Measurements from ENCODE around the gene PCDHA8. TPM values are rescaled to one million over a fixed set of nuclear protein-coding genes. Genes with fewer than 3 reads are reported as not detected.
A peak's percentile ranks its signal among the peaks of the same experiment; 100 is the strongest.

Gene PCDHA8
- polyA plus RNA-seq, 1 donor (not counting 4 experiments of a cell fraction or from before 2014, with no cell fraction given) = not detected

DNA sequence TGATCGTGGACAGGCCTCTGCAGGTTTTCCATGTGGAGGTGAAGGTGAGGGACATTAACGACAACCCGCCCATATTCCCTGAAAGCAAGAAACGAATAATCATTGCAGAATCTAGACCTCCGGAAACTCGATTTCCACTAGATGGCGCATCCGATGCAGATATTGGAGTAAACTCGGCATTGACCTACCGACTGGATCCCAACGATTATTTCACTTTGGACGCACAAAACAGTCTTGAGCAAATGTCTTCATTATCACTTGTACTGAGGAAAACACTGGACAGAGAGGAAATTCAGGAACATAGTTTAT is 41.6 kb downstream of the PCDHA8 start:
- DNase-seq (ENCODE audit: low read depth, low spot score) = no peak

DNA sequence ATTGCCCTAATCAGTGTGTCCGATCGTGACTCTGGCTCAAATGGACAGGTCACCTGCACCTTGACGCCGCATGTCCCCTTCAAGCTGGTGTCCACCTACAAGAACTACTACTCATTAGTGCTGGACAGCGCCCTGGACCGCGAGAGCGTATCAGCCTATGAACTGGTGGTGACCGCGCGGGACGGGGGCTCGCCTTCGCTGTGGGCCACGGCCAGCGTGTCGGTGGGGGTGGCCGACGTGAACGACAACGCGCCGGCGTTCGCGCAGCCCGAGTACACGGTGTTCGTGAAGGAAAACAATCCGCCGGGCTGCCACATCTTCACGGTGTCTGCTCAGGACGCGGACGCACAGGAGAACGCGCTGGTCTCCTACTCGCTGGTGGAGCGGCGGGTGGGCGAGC is 42.4 kb downstream of the PCDHA8 start:
- Histone ChIP-seq H3K27ac (ENCODE audit: control insufficient read depth, insufficient read depth, low read length) (no peak overlapping the region), H3K27me3 (ENCODE audit: control insufficient read depth, extremely low read depth, insufficient read depth, low read length) (no peaks in the 10 kb centered on the region), H3K4me2 (ENCODE audit: control insufficient read depth, extremely low read depth, insufficient read depth, low read depth, low read length) (no peak overlapping the region), H4K20me1 (ENCODE audit: control insufficient read depth, extremely low read depth, insufficient read depth, low read length) (no peaks in the 10 kb centered on the region), H3K4me3 (ENCODE audit: control insufficient read depth in 2 of 3, extremely low read depth in 1 of 3, insufficient read depth in 2 of 3, low read depth in 1 of 3, low read length in 3 of 3) (no peak overlapping the region), H3K9me1 (ENCODE audit: control insufficient read depth, extremely low read depth, insufficient read depth, low read length) (no peaks in the 10 kb centered on the region), H3K9ac (ENCODE audit: control insufficient read depth, extremely low read depth, insufficient read depth, low read length) (no peak overlapping the region), H3K79me2 (ENCODE audit: control insufficient read depth, insufficient read depth, low read length) (no peaks in the 10 kb centered on the region), H3K36me3 (ENCODE audit: control insufficient read depth in 2 of 2, extremely low read depth in 1 of 2, insufficient read depth in 2 of 2, low read length in 2 of 2) (no peaks in the 10 kb centered on the region), H2AFZ (ENCODE audit: control insufficient read depth, low read length) (no peak overlapping the region), H3K4me1 (ENCODE audit: control insufficient read depth, extremely low read depth, insufficient read depth, low read length) (no peaks in the 10 kb centered on the region), H3K9me3 (ENCODE audit: control insufficient read depth, low read depth, low read length) (peaks cover 13% of the 10 kb centered on the region)
- FAIRE-seq = no peak
- DNase-seq (ENCODE audit: low read depth, low spot score) = no peak
- dilution Hi-C loops (cut with MboI; ENCODE audit: extremely low pct_ligation_motif_present, low sequenced_read_pairs) = no loop called here
- TF ChIP-seq EZH2 (IDR thresholded peaks at IDR 0.05; ENCODE audit: low read length) = no peak
- TF ChIP-seq, protein P1, sequence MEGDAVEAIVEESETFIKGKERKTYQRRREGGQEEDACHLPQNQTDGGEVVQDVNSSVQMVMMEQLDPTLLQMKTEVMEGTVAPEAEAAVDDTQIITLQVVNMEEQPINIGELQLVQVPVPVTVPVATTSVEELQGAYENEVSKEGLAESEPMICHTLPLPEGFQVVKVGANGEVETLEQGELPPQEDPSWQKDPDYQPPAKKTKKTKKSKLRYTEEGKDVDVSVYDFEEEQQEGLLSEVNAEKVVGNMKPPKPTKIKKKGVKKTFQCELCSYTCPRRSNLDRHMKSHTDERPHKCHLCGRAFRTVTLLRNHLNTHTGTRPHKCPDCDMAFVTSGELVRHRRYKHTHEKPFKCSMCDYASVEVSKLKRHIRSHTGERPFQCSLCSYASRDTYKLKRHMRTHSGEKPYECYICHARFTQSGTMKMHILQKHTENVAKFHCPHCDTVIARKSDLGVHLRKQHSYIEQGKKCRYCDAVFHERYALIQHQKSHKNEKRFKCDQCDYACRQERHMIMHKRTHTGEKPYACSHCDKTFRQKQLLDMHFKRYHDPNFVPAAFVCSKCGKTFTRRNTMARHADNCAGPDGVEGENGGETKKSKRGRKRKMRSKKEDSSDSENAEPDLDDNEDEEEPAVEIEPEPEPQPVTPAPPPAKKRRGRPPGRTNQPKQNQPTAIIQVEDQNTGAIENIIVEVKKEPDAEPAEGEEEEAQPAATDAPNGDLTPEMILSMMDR (optimal IDR thresholded peaks at IDR 0.05 in 1 of 3, IDR thresholded peaks at IDR 0.05 in 1 of 3, conservative IDR thresholded peaks at IDR 0.05 in 1 of 3; ENCODE audit: extremely low read depth in 1 of 3, insufficient read depth in 2 of 3, low read length in 3 of 3) = no peak

More for the DNA sequence above, 41.6 kb downstream of the PCDHA8 start:
- Histone ChIP-seq H3K79me2 (ENCODE audit: control insufficient read depth, insufficient read depth, low read length) (no peaks in the 10 kb centered on the region), H3K9ac (ENCODE audit: control insufficient read depth, extremely low read depth, insufficient read depth, low read length) (no peak overlapping the region), H3K4me1 (ENCODE audit: control insufficient read depth, extremely low read depth, insufficient read depth, low read length) (no peaks in the 10 kb centered on the region), H3K9me3 (ENCODE audit: control insufficient read depth, low read depth, low read length) (peaks cover 13% of the 10 kb centered on the region), H3K27me3 (ENCODE audit: control insufficient read depth, extremely low read depth, insufficient read depth, low read length) (no peaks in the 10 kb centered on the region), H3K36me3 (ENCODE audit: control insufficient read depth in 2 of 2, extremely low read depth in 1 of 2, insufficient read depth in 2 of 2, low read length in 2 of 2) (no peaks in the 10 kb centered on the region), H3K4me3 (ENCODE audit: control insufficient read depth in 2 of 3, extremely low read depth in 1 of 3, insufficient read depth in 2 of 3, low read depth in 1 of 3, low read length in 3 of 3) (no peak overlapping the region), H4K20me1 (ENCODE audit: control insufficient read depth, extremely low read depth, insufficient read depth, low read length) (no peaks in the 10 kb centered on the region), H3K27ac (ENCODE audit: control insufficient read depth, insufficient read depth, low read length) (no peak overlapping the region), H3K9me1 (ENCODE audit: control insufficient read depth, extremely low read depth, insufficient read depth, low read length) (no peaks in the 10 kb centered on the region), H3K4me2 (ENCODE audit: control insufficient read depth, extremely low read depth, insufficient read depth, low read depth, low read length) (no peak overlapping the region), H2AFZ (ENCODE audit: control insufficient read depth, low read length) (no peak overlapping the region)
- dilution Hi-C loops (cut with MboI; ENCODE audit: extremely low pct_ligation_motif_present, low sequenced_read_pairs) = no loop called here
- FAIRE-seq = no peak
- TF ChIP-seq, protein P1 (optimal IDR thresholded peaks at IDR 0.05 in 1 of 3, IDR thresholded peaks at IDR 0.05 in 1 of 3, conservative IDR thresholded peaks at IDR 0.05 in 1 of 3; ENCODE audit: extremely low read depth in 1 of 3, insufficient read depth in 2 of 3, low read length in 3 of 3) = peak in 1 of 3 experiments; percentile 18
- no peak for TF ChIP-seq EZH2 (IDR thresholded peaks at IDR 0.05; ENCODE audit: low read length)

All from keratinocyte (primary cell).